GM18867 (cell line): ENCODE results near the gene TNNI3.
"Not testable (repeated sequence)": the region's sequence is repeated elsewhere in the genome, so short reads cannot be mapped to it uniquely, and the experiment has no call there.

ENCODE experiments used
- ATAC-seq: cut with Tn5 transposase; IDR thresholded peaks from one replicate; pipeline ENCODE4 v1.9.1; 2021; ENCODE audit warnings: mild to moderate bottlenecking, moderate library complexity; ENCODE audit not compliant: unreplicated experiment

TNNI3 gene

DNA sequence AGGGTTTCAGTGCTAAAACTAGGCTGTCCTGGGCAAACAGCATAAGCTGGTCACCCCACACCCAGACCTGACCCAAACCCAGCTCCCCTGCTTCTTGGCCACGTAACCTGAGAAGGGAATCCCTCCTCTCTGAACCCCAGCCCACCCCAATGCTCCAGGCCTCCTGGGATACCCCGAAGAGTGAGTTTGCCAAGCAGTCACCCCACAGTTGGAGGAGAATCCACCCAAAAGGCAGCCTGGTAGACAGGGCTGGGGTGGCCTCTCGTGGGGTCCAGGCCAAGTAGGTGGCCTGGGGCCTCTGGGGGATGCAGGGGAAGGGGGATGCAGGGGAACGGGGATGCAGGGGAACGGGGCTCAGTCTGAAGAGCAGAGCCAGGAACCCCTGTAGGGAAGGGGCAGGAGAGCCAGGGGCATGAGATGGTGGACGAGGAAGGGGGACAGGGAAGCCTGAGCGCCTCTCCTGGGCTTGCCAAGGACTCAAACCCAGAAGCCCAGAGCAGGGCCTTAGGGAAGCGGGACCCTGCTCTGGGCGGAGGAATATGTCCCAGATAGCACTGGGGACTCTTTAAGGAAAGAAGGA lies 42.9 kb downstream of the TNNI3 start:
- ATAC-seq: no peak

- no peak for ATAC-seq
These were observed 43.9 kb downstream of the TNNI3 start for GRCh38 chr19:55113570-55114039.

- no peak for ATAC-seq
These were observed 44.6 kb downstream of the TNNI3 start for GRCh38 chr19:55112777-55113569.

GRCh38 chr19:55112246-55112776 lies 45.2 kb downstream of the TNNI3 start:
- ATAC-seq: no peak

GRCh38 chr19:55111238-55111831 lies 46.2 kb downstream of the TNNI3 start:
- no peak for ATAC-seq

DNA sequence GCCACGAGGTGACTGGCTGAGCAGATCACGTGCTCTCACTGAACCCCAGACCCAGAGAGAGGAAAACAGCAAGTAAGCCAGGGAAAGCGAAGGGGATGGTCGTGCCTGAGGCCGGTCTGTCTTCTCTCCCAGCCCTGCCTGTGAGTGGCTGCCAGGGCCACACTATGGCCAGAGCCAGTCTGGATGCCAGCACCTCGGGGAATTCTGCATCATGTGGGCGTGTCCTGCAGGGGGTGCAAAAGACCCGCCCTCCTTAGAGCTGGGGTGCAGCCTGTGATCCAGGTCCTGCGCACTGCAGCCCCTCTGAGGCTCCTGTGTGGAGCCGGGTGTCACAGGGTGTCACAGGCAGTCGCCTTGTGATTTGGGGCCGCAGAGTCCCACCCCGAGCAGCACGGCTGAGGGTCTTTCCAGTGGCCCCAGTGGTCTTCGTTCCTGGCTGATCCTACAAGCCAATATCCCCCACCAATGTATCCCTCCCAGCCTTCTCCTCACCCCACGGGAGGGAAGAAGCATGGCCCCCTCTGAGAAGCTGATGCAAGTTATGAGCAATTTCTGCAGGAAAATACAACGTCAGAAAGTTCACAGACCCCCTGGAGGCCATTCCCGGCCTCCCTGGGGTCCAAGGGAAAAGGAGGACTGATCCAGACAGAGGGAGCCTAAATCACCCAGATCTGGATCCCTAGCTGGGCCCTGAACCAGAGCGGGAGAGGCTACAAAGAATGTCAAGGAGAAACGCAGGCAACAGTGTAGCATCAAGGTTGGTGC lies 47.8 kb downstream of the TNNI3 start:
- ATAC-seq: no peak

- ATAC-seq: not testable (repeated sequence)
These were observed 50.3 kb downstream of the TNNI3 start for GRCh38 chr19:55107252-55107651.

- no peak for ATAC-seq
These were observed 50.9 kb downstream of the TNNI3 start for GRCh38 chr19:55106591-55106990.

- ATAC-seq: no peak
These were observed 52.3 kb downstream of the TNNI3 start for GRCh38 chr19:55105237-55105636.

GRCh38 chr19:55103190-55103589 lies 54.3 kb downstream of the TNNI3 start:
- no peak for ATAC-seq
